GM19351 (cell line): Measurements from ENCODE around the gene ZNF429.
"Not testable (repeated sequence)": the region's sequence is repeated elsewhere in the genome, so short reads cannot be mapped to it uniquely, and the experiment has no call there.

ENCODE experiments used
- ATAC-seq: cut with Tn5 transposase; IDR thresholded peaks from one replicate; pipeline ENCODE4 v1.9.1; 2021; ENCODE audit warnings: mild to moderate bottlenecking, moderate library complexity; ENCODE audit not compliant: unreplicated experiment

The ZNF429 gene

GRCh38 chr19:21512609-21513008, 7.2 kb downstream of the ZNF429 start:
- ATAC-seq: not testable (repeated sequence)

- ATAC-seq: no peak
These were observed 8.2 kb downstream of the ZNF429 start for GRCh38 chr19:21513651-21514050.

- no peak for ATAC-seq
These were observed 14.1 kb downstream of the ZNF429 start for GRCh38 chr19:21519488-21519887.

DNA sequence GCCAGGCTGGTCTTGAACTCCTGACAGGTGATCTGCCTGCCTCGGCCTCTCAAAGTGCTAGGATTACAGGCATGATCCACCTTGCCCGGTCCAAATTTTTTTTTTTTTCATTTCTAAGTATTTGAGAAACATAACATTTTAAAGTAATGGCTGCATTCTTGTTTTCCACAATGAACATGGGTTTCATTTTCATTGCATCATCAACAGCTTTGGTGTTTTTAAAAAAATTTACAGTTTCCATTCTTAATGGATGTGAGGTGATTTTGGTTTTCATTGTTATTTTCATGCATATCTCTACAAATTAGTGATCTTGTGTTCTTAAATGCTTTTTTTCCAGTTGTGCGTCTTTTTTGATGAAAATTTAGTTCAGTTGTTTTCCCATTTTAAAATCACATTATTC, 27.5 kb downstream of the ZNF429 start:
- no peak for ATAC-seq

GRCh38 chr19:21536741-21537290, 31.4 kb downstream of the ZNF429 start:
- ATAC-seq: not testable (repeated sequence)

DNA sequence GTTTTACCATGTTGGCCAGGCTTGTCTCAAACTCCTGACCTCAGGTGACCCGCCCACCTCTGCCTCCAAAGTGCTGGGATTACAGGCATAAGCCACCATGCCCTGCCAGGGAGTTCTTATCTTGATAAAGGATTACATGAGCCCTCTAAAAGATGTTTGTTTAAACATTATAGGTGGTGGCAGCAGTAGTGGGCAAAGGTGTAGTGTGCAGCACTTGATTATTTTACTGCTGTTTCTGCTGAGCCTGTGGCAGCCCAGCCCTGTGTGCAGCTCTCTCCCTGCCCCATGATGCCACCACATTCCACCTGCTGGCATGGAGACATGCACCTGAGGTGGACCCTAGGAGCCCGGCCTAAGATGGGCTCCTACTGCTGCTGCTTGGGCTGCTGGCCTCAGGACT, 54.0 kb downstream of the ZNF429 start:
- ATAC-seq: no peak

DNA sequence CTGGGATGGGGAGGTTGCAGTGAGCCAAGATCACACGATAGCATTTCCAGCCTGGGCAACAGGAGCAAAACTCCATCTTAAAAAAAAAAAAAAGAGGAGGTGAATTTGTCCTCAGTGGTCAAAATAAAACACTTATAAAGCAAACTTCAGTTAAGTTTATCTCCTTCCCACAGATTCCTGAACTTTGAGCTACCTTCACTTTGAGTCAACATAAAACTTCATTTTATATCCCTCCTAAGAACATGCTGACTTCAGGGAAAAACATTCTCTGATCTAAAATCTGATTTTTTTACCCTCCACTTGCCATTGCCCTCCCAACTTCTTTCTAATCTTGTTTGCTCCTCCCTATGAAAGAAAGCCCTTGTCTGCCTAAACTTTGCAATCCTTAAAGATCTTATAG, 59.0 kb downstream of the ZNF429 start:
- ATAC-seq: no peak

DNA sequence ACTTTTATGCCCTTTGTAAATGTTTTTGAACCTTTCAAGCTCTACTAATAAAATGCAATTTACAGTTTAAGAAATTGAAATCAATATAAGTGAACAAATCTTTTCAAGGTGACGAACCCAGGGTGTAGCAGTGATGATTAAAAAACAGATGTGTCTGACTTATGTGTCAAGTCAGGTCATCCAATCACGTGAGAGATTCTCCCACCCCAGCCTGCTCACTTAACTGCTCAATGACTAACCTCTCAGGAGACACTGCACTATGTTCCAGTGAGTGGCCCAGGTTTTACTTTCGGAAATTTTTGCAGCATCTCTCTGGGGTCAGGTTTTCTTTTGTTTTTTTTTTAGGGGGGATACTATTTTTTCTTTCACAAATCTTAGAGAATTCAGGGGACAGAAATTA, 60.7 kb downstream of the ZNF429 start:
- no peak for ATAC-seq

DNA sequence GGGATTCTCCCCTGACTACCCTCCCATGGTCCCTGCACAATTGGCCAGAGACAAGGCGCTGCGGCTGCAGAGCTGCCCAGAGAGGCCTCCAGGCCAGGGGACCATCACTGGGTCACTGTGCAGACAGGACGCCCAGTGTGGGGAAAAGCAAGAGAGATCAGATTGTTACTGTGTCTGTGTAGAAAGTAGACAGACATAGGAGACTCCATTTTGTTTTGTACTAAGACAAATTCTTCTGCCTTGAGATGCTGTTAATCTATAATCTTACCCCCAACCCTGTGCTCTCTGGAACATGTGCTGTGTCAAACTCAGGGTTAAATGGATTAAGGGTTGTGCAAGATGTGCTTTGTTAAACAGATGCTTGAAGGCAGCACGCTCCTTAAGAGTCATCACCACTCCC, 62.4 kb downstream of the ZNF429 start:
- not testable (repeated sequence) for ATAC-seq

- no peak for ATAC-seq
These were observed 63.6 kb downstream of the ZNF429 start for GRCh38 chr19:21568816-21569493.

- no peak for ATAC-seq
These were observed 64.1 kb downstream of the ZNF429 start for GRCh38 chr19:21569494-21569865.

DNA sequence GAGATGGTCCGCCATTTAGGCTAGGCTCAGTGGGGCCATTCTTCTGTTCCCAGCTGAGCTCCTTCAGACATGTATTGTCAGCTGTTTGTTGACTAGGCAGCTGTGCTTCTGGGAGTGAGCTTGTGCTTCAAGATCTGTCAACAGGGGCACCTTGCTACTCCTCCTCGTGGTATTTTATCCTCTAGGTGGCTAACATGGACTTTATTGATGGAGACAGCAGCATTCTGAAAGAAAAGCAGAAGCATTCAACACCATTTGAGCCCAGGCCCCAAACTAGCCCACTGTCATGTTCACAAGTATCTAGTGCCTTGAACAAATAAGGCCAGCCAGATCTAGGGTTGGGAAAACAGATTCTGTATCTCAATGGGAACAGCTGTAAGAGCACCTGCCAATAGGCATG, 65.9 kb downstream of the ZNF429 start:
- no peak for ATAC-seq

- no peak for ATAC-seq
These were observed 69.2 kb downstream of the ZNF429 start for GRCh38 chr19:21574607-21575006.

DNA sequence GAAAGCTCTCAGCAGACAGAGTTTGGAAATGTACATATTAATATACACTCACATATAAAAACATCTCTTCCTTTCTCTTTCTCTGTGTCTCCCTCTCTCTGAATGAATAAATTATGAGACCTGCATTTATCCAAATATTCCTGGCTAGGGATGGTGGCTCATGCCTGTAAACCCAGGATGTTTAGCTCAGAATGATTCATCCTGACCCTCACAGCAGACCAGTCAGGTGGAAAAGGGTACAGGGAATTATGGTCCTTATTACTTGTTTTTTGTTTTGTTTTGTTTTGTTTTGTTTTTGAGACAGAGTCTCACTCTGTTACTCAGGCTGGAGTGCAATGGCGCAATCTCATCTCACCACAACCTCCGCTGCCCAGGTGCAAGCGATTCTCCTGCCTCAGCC, 71.1 kb downstream of the ZNF429 start:
- ATAC-seq: no peak

GRCh38 chr19:21580101-21580500, 74.7 kb downstream of the ZNF429 start:
- ATAC-seq: no peak

GRCh38 chr19:21580818-21581217, 75.4 kb downstream of the ZNF429 start:
- ATAC-seq: no peak

DNA sequence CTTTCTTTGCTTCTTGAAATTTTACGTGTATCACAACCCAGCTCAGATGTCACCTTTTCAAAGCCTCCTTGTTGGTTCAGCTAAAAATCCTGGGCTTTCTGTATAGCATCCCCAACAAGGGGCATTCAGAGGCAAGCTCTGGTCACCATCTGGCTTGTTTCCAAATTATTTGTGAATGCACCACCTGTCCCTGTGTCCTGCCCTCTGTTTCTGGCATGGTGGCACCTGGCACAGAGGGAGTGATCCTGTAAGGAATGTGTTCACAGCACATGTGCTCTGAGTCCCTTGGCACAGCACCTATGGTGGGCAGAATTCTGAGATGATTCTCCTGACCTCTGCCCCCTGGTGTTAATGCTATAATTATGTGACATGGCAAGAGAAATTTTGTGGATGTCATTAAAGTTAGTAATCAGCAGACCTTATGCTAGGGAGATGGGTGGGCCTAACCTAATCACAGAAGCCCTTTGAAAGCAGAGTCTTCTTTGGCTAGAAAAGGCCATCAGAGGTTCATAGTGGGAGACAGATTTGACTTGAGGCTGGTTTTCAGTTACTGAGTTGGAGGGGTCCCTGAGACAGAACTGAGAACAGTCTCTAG, 76.3 kb downstream of the ZNF429 start:
- ATAC-seq: no peak

- ATAC-seq: no peak
These were observed 79.1 kb downstream of the ZNF429 start for GRCh38 chr19:21584537-21584936.

- ATAC-seq: no peak
These were observed 80.0 kb downstream of the ZNF429 start for GRCh38 chr19:21585281-21585890.

DNA sequence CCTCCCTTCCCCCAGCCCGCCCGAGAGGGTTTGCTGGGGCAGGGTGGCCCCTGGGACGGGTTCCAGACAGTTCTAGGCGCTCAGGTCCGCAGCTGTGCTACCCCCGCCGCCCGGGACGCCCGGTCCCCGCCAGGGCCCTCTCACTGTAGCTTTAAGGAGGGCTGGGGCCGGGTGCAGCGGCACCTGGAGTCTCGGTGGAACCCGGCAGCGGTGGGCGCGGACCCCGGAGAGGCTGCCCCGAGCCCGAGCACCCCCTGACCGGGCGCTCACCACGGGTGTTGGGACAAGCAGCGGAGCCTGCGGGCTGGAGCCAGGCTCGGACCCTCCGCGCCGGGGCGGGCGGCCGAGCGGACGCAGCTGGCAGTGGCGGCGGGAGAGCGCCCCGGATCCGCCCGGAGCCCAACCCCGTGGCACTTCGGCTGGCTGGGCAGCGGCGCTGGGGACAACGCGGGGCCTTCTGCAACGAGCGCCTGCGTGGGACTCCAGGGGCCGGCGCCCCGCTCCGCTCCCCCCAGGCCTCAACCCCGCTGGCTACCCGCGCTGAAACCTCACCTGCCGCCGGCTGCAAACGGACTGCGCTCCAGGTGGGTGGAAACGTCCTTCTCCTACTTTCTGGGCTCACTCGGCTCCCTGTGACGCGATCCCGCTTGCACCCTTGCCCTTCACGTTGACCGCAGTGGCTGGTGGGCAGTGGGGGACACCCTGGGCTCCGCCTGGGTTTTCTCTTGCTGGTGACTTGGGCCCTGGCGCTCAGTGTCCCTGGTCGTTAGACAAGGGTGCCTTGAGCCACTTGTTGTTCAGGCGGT, 81.1 kb downstream of the ZNF429 start:
- no peak for ATAC-seq

GRCh38 chr19:21587117-21587461, 81.7 kb downstream of the ZNF429 start:
- no peak for ATAC-seq

GRCh38 chr19:21587549-21587948, 82.1 kb downstream of the ZNF429 start:
- no peak for ATAC-seq
